Measurements from ENCODE around the gene IL1R1.

DNA sequence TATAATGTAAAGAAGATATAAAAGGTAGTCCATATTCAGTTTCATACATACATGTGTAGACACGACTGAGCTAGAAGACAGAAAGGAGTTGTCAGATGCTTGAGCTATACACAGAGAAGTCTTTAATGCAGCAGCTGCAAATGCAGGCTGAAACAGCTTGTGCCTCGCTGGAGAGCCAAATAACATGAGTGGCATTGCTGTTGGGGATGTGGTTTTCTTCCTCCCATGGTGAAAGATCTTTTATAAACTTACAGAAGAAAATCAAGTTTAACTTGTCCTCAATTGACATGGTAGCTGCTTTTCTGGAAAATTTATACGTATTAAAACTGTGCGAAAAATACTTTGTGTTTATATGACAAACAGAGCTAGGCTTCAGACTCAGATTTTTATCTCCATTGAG lies 16.4 kb upstream of the IL1R1 start:
- TF ChIP-seq, protein P1, sequence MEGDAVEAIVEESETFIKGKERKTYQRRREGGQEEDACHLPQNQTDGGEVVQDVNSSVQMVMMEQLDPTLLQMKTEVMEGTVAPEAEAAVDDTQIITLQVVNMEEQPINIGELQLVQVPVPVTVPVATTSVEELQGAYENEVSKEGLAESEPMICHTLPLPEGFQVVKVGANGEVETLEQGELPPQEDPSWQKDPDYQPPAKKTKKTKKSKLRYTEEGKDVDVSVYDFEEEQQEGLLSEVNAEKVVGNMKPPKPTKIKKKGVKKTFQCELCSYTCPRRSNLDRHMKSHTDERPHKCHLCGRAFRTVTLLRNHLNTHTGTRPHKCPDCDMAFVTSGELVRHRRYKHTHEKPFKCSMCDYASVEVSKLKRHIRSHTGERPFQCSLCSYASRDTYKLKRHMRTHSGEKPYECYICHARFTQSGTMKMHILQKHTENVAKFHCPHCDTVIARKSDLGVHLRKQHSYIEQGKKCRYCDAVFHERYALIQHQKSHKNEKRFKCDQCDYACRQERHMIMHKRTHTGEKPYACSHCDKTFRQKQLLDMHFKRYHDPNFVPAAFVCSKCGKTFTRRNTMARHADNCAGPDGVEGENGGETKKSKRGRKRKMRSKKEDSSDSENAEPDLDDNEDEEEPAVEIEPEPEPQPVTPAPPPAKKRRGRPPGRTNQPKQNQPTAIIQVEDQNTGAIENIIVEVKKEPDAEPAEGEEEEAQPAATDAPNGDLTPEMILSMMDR (IDR thresholded peaks at IDR 0.05; ENCODE audit: low read depth, low read length): no peak
- TF ChIP-seq POLR2A (IDR thresholded peaks at IDR 0.05; ENCODE audit: extremely low read depth, insufficient read length): no peak
- TF ChIP-seq MYC (IDR thresholded peaks at IDR 0.05; ENCODE audit: low read depth, low read length): no peak
- no peak for TF ChIP-seq MAX (IDR thresholded peaks at IDR 0.05; ENCODE audit: low read depth, low read length)
